Central memory CD4-positive, alpha-beta T cell (primary cell): ENCODE data around the gene HSPB3.
"Not testable (repeated sequence)": the region's sequence is repeated elsewhere in the genome, so short reads cannot be mapped to it uniquely, and the experiment has no call there.

Experiments
- DNase-seq: peaks from one replicate; pipeline ENCODE4 v3.0.0; 2022

HSPB3 gene

DNA sequence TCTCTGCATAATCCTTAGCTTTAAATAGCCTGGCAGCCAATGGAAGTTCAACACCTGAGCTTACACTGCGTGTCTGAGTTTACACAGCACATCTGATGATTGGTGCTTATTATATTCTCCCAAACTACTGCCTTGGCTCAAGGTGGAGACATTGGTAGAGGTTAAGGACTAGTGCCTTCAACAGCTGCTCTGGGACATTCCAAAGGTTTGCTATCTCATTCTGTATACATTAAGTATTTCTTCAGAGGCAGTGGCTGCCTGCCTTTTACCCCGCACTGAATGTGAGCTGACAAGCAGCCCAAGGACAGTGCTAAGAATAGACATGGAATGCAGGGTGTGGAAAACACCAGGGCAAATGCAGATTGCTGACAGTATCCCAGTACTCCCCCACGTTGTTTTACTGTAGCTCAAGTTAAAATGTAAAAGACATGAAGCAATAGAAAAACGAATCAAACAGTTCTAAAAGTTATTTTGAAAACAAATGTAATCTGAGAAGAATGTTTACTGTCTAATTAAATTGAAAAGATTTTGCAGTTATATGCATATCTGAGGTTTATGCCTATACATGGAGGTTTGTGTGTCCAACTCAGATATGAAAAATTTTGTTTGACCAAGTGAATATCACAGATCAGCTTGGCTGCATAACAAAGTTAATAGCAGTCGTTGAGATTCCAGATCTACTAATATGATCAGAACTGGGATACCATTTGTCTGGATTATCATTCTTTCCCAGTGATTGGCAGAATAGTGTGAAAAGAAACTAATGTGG is 1.8 kb downstream of the HSPB3 start:
- DNase-seq = no peak

DNA sequence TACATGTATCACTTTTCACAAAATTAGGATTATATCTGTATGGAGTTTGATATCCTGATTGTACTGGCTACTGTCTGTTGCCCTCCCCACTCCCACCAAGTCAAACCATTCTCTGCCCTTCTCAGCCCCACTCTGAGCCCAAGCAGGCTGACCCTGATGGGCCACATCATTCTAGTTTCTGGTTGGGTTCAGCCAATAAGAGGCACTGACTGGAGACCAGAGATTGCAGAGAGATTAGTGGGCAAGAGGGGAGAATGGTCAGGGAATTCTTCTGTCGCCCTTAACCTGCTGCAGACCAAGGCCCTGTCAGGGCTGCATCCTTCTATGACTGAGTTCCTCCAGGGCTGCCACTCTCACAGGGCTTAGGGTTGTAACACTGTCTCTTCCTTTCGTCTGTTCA is 2.7 kb downstream of the HSPB3 start:
- DNase-seq = no peak

DNA sequence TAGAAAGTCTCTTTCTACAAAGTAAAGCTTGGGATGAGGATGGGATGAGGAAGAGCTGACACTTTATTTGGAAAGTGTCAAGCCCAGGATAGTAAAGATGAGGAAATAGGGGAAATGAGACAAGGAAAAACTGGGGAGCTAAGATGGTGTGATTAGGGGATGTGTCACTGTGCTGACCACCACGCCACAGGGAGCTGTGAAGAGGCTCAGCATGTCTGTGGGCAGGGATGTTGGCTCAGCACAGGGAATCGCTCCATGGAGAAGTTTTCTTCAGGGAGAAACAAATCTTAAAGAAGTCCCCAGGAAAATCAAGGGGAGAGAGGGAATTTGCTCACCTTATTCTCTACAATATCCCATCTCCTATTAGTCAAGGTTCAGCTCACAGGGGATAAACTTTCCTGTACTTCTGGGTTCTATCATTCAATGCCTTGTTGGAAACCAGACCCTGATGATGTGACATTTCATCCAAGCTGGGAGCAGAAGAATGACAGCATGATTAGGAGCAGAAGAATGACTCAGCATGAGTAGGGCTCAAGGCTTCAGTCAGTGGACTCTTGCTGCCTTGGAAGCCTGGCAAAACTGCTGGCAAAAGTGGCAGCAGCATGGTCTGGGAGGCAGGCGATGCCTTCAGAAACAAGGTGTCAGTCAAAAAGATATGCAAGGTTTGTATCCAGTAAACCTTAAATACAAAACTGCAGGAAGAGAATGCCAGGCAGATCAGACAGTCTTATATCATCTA is 4.9 kb downstream of the HSPB3 start:
- no peak for DNase-seq

DNA sequence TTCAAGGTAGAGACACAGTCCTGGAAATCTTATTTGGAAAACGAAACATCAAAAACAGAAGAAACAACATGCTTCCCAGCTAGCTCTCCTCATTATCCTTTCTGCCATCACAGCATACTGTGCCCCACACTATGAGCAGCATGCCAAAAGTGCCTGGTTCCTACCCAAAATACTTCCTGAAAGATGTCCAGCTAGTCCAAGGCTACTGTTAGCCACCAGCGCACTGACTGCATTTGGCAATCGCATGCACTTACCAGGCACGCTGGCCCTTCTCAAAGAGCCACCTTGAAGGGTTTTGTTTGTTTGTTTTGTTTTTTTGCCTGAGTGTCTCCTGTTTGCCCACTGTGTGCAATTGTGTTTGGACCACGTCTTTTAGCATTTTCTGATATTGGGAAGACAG is 6.8 kb downstream of the HSPB3 start:
- no peak for DNase-seq

DNA sequence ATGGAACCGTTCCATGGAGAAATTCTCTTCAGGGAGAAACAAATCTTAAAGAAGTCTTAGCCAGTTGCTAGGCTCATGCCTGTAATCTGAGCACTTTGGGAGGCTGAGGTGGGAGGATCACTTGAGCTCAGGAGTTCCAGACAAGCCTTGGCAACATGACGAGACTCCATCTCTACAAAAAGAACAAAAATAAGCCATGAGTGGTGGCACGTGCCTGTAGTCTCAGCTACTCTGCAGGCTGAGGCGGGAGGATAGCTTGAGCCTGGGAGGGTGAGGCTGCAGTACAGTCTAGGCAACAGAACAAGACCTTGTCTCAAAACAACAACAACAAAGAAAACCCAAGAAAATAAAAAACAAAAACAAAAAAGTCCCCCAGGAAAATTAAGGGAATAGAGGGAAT is 8.2 kb downstream of the HSPB3 start:
- no peak for DNase-seq

DNA sequence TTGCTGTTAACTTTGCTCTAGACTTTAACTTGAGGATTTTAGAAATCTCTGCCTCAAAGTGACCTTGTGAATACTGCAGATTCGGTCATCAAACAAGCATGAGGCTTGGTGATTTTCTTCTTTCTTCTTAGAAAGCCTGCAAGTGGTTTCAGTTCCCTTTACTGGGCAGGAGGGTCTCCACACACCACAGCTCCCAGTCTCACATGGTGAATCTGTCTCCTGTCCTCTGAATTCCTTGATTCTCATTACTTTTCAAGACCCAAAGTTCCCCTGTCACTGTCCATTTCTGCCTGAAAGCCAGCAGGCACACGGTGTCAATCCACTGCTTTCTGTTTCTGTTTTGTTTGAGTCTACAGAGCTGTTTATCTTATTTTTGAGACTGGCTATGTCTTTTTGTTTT is 14.1 kb downstream of the HSPB3 start:
- DNase-seq = no peak

- no peak for DNase-seq
Measured at GRCh38 chr5:54470128-54470527, 14.6 kb downstream of the HSPB3 start.

DNA sequence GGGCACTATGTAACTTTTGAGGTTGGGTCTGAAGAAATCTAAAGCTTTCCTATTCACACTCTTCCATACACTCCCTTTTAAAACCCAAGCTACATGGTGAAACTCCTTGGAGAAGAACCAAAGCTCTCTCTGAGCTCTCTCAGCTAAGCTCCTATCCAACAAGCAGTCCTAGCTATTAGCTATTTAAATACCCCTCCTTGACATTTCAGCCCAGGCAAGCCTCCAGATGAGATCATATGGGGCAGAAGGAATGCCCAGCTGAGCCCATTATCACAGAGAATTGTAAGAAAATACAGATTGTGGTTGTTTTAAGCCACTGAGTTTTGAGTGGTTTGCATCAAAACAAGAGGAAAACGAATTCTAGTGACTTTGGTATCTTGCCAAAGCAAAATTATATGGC is 15.2 kb downstream of the HSPB3 start:
- DNase-seq = no peak

- DNase-seq = no peak
Measured at GRCh38 chr5:54471398-54471797, 15.9 kb downstream of the HSPB3 start.

DNA sequence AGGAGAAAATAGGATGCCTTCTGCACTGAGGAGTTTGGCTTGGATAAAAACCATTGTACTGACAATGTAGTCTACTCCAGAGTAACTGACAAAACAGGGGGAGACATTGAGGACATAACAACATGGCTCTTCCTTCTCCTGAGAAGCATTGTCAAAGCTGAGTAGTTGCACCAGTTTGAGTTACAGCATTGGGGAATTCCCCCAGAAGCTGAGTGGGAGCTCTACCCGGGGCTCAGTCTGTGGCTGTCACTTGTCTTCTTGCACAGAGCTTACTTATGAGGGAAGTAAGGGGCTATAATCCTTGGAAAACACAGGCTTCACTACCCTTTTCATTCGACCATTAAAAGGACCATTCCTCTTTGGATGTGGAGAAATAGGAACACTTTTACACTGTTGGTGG is 21.2 kb downstream of the HSPB3 start:
- no peak for DNase-seq

DNA sequence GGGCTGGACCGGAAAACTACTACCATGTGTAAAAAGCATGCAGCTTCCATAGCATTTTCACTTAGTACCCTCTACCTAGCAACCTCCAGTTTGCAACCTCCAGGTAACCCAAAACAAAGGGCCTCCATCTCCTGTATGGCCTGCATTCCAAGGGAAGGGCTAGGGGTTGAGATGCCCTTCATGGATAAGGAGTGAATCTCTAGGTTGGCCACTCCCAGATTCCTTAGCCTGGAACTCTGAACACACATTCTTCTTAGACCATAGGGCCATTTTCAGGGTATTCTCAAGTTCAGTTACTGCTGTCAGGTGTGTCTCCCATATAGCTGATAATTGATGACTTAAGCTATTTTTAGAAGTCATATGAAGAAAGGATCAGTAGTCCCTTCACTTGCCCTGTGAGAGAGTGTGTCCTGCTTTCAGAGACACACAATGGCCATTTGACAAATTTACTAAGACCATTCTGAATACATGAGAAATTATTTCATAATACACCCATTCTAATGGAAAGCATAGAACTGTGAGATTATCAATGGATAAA is 22.5 kb downstream of the HSPB3 start:
- no peak for DNase-seq

GRCh38 chr5:54480296-54480695 is 24.8 kb downstream of the HSPB3 start:
- DNase-seq = no peak

GRCh38 chr5:54484219-54484894 is 28.9 kb downstream of the HSPB3 start:
- no peak for DNase-seq

- not testable (repeated sequence) for DNase-seq
Measured at GRCh38 chr5:54485659-54486058, 30.2 kb downstream of the HSPB3 start.

DNA sequence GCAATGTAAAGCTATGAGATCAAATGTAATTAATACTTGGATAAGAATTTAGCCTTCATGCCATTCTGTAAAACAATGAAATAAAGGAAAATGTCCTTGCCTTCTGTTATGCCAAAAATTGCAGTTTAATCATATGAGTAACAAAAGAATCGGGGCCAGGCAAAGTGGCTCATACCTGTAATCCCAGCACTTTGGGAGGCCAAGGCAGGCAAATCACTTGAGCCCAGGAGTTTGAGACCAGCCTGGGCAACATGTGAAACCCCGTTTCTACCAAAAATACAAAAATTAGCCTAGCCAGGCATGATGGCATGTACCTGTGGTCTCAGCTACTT is 34.1 kb downstream of the HSPB3 start:
- not testable (repeated sequence) for DNase-seq

- DNase-seq = no peak
Measured at GRCh38 chr5:54491326-54491725, 35.8 kb downstream of the HSPB3 start.

- DNase-seq = no peak
Measured at GRCh38 chr5:54492178-54492577, 36.7 kb downstream of the HSPB3 start.

DNA sequence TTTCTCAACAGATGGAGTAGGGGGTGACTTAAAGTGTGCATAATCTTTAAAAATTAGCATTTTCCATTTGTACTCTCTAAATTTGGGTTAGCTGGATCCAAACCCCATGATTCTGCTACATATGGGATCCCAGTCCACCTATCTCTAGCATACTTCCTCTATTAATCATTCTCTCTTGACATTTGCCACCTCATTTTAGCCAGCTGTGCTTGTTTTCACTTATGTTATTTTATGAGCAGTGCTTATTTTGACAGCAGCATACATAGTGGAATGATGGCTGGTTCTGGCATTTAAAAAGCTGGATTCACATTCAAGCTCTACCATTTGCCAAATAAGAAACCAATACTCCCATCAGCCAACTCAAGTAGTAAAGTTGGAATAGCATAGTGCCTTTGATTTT is 39.5 kb downstream of the HSPB3 start:
- no peak for DNase-seq
